ENCODE data around the gene ALPI.
"Not testable (repeated sequence)": the region's sequence is repeated elsewhere in the genome, so short reads cannot be mapped to it uniquely, and the experiment has no call there.

Gene ALPI

GRCh38 chr2:232421189-232421785 lies 34.7 kb upstream of the ALPI start:
- no peak for DNase-seq

- no peak for DNase-seq
These were observed 33.9 kb upstream of the ALPI start for GRCh38 chr2:232422051-232422450.

DNA sequence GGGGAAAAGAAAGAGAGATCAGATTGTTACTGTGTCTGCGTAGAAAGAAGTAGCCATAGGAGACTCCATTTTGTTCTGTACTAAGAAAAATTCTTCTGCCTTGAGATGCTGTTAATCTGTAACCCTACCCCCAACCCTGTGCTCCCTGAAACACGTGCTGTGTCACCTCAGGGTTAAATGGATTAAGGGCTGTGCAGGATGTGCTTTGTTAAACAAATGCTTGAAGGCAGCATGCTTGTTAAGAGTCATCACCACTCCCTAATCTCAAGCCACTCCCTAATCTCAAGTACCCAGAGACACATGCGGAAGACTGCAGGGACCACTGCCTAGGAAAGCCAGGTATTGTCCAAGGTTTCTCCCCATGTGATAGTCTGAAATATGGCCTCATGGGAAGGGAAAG lies 33.0 kb upstream of the ALPI start:
- DNase-seq: not testable (repeated sequence)

DNA sequence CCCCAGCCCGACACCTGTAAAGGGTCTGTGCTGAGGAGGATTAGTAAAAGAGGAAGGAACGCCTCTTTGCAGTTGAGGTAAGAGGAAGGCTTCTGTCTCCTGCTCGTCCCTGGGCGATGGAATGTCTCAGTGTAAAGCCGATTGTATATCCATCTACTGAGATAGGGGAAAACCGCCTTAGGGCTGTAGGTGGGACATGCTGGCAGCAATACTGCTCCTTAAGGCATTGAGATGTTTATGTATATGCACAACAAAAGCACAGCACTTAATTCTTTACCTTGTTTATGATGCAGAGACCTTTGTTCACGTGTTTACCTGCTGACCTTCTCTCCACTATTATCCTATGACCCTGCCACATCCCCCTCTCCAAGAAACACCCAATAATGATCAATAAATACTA lies 32.5 kb upstream of the ALPI start:
- not testable (repeated sequence) for DNase-seq

GRCh38 chr2:232431705-232432590 lies 24.0 kb upstream of the ALPI start:
- DNase-seq: no peak

DNA sequence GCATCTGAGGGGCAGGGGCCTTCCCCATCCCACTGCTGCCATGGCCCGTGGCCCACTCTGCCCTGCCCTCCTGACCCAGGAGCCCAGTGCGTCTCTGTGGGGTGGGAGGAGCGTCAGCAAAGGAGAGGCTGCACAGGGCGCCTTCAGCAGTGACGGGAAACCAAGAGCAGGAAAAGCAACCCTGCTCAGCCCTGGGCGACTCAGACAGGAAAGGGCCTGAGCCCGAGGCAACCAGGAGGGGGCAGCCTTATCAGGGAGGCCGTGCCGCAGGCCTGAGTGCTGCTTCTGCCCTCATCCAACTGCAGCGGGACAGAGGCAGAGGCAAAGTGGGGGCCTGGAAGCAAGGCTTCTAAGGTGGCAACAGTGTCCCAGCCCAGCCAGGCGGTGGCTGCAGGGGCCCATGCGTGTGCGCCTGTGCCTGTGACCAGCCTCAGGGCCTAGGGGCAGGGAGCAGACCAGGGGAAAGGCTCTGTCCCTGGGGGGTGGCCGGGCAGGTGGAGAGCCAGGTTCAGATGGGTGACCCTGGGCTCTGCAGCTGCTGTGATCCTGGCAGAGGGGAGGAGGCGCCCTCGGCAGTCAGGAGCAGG lies 23.3 kb upstream of the ALPI start:
- DNase-seq: no peak

GRCh38 chr2:232433622-232434021 lies 22.3 kb upstream of the ALPI start:
- DNase-seq: not testable (repeated sequence)

DNA sequence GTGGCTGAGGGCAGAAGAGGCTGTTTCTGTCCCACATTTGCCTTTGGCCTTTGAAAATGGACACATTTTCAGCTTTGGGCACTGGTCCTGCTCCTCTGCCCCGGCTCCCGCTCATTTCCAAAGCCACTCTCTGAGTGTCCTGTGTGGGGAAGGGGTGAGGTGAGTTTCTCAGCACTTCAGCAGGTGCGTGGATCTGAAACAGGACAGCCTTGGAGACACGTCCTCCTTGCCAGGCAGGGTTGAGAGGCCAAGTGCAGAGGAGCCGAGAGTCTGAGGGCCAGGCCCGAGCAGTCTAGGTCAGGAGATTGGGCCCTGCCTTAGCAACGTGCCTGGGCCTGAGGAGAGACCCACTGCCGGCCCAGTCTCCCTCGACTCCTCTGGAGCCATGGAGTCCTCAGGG lies 21.9 kb upstream of the ALPI start:
- DNase-seq: no peak

DNA sequence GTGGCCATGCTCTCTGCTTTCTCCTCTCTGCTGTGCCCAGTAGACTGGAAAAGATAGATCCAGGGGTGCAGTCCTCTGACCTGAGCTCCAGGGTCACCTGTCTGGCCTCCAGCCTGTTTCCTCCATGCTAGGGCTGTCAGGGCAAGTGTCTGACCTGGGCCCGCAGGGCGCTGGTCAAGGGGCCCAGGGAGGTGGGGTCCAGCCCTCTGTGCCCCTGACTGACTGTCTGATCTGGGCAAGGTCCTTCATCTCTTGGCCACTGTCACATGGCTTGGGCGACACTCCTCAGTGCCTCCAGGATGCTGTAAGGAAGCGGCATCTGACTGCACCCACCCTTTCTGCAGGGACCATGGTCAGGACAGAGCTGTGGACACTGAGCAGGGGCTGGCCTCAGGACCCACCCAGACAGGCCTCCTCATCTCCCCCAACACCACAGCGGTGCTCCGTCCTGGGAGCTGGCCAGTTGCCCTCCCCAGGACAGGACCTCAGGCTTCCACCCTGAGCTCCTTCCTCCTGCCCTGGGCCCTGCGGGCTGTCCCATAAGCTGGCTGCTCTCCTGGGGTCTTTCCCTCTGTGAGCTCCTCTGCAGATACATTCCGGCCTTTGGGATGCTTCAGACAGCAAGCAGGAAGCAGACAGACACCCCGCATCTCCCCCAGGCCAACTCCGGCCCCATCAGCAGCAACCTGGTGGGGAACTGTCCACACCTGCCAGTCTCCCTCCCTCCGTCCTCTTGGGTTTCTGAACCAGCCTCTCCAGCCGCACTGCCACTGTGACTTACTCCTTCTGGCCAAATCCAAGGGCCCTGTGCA lies 21.2 kb upstream of the ALPI start:
- no peak for DNase-seq

GRCh38 chr2:232435375-232435648 lies 20.6 kb upstream of the ALPI start:
- DNase-seq: no peak

DNA sequence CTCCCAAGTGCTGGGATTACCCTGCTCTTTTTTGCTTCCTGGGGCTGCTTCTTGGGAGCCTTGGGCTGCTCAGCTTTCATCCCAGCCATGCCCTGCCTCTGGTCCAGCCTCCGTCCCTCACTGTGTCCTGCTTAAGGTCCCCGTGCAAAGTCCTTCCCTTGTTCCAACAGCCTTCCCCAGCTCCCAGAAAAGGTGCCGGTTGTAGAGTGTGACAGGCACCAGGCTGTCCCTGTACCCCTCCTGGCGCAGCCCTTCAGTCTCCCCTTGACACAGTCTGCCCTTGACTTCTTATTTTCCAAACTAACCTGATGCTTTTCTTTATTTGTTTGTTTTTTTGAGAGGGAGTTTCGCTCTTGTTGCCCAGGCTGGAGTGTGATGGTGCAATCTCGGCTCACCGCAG lies 20.1 kb upstream of the ALPI start:
- no peak for DNase-seq

- DNase-seq: no peak
These were observed 19.4 kb upstream of the ALPI start for GRCh38 chr2:232436381-232437194.

GRCh38 chr2:232437195-232437571 lies 18.8 kb upstream of the ALPI start:
- DNase-seq: no peak

GRCh38 chr2:232438091-232438490 lies 17.9 kb upstream of the ALPI start:
- no peak for DNase-seq

- peak in 2 of 5 donors; percentile 14 to 32 for DNase-seq
These were observed 16.8 kb upstream of the ALPI start for GRCh38 chr2:232438951-232439757.

DNA sequence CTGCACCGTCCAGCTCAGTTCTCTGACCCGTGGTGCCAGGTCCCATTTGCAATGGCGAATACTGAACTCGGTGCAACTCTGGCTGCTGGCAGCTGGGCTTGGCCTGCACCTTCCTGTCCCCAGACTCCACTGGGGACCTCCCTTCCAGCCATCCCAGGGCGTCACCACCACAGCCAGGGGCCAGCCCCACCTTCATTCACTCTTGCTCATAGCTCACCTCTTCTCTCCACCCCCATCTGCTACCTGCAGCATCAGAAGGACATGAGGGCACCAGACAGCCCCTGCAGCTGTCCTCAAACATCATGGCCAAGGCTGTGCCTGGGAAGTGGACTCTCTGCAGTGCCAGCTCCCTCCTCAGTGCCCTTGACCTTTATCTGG lies 16.2 kb upstream of the ALPI start:
- DNase-seq: no peak

DNA sequence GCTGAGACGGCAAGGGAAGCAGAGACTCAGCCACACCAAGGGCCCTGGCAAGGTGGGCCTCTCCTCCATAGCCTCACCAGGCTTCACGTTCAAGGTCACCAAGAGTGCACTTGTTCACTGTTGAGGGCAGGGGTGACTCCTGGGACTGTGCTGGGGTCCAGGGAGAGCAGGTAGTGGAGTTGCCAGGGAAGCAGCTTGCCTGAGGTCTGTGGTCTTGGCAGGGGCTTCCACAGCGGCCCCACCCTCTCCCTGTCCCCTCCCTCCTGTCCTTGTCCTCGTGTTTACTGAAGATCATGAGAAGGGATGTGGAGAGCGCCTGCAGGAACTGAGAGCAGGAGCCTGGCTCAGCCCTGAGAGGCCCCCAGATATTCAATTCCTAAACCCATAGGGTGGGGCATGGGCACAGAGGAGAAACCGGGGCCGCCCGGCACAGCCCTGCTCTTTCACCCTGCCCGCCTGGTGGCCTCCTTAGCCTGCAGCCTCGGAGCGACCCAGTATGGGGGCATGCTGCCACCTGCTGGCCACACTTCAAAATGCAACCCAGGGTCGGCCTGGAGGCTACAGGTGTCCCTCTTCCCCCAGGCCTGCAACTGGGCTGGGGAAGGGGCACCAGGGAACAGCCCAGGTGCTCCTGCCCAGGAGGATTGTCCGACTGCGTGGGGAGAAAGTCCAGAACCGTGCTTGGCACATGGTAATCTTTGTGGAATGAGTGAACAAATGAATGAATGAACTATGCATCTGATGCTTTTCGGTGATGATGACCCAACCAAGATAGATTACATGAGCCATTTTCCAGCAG lies 15.5 kb upstream of the ALPI start:
- DNase-seq: peak; percentile 64 to 81 (median 72)

DNA sequence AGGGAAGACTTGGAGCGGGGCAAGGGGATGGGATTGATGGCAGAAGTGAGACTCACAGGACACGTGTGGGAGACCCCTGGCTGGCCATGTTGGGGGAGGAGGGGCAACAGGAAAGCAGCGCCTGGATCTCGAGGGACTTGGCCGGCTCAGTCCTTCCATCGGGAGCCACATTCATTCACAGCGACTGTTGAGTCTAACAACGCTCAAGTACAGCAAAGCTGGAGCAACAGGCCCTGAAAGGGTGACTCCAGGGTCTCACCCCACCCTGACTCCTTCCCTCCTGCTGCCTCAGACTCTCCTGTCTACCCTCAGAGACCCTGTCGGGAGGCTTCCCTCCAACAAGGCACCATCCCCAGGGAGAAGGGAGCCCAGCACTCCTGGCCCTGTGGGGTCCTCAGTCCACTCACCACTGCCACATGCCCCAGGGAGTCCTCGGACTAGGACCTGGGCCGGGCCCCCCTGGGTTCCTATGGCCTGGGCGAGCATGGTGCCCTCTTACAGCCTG lies 14.8 kb upstream of the ALPI start:
- no peak for DNase-seq

DNA sequence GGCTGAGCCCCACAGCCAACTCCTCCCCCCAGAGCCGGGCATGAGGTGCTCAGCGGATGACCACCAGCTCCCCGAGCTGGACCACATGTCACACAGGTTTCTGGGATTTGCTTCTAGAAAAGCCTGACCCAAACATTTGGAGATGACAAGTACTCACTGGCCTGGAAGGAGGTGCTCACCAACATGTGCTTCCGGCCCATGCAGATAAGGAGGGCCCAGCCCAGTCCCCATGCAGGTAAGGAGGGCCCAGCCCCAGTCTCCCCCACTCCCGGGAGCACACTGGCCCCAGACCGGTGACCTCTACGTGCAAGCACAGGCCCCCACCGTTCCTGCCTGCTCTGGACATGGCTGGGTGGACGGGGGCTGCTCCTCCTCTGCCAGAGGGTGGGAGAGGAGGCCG lies 14.0 kb upstream of the ALPI start:
- DNase-seq: not testable (repeated sequence)

DNA sequence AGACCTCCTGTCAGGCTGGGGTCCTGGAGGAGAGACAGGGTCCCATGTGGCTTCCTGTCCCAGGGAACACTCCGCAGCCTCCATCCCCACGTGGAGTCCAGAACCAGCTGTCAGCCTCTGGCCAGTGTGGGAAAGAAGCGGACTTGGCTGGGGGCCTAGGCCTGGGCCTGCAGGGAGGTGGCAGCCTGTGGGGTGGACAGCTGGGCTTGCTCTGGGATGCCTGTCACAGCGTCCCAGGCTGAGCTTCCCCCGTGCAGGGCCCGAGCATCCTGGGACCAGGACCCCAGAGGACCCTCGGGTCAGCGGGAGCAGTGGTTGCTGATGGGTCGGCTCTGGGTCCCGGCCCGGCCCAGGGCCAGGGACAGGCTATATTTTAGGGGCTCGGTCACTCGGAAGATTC lies 13.5 kb upstream of the ALPI start:
- not testable (repeated sequence) for DNase-seq

DNA sequence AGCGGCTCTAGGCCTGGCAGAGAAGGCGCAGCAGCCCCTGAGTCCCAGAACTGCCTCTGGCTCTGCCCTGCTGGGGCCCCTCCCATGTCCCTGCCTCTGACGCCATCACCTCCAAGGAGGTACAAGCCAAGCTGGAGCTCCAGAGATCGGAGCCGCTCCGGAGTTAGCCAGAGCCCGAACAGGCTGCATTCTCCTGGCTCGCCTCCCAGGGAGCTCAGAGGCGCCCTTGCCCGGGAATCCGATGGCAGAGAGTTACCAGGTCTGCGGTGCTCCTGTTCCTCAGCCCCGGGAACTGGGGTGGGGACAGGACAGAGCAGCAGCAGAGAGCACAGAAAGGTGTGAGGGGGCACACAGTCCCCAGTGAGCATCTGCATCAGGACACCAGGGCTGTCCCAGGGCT lies 12.9 kb upstream of the ALPI start:
- not testable (repeated sequence) for DNase-seq
